LNCaP clone FGC (cell line): ENCODE measurements around the gene CBX1.
A peak's percentile ranks its signal among the peaks of the same experiment; 100 is the strongest.

Experiments
- DNase-seq: peaks from one replicate; pipeline ENCODE4 v3.0.0-alpha.2; 2011; ENCODE audit warnings: low read depth
- H3K4me3 ChIP-seq: 2 replicates; pipeline ENCODE4 v1.5.1; 2011; ENCODE audit warnings: mild to moderate bottlenecking, low read depth, low read length, control low read depth
- CTCF ChIP-seq: IDR thresholded peaks from 2 replicates; pipeline ENCODE4 v1.5.1; 2012; ENCODE audit warnings: mild to moderate bottlenecking; ENCODE audit not compliant: control insufficient read depth, insufficient read depth; ENCODE audit errors: extremely low read depth

The CBX1 gene

GRCh38 chr17:48144231-48144630 lies 43.0 kb upstream of the CBX1 start:
- H3K4me3 ChIP-seq = no peak overlapping the region
- DNase-seq = no peak
- TF ChIP-seq CTCF = no peak

GRCh38 chr17:48143629-48144028 lies 42.4 kb upstream of the CBX1 start:
- no peak overlapping the region for H3K4me3 ChIP-seq
- TF ChIP-seq CTCF = no peak
- DNase-seq = no peak

GRCh38 chr17:48139944-48140343 lies 38.7 kb upstream of the CBX1 start:
- no peak overlapping the region for H3K4me3 ChIP-seq
- DNase-seq = no peak
- no peak for TF ChIP-seq CTCF

GRCh38 chr17:48137656-48138055 lies 36.4 kb upstream of the CBX1 start:
- no peak overlapping the region for H3K4me3 ChIP-seq
- TF ChIP-seq CTCF = no peak
- no peak for DNase-seq

GRCh38 chr17:48134912-48135480 lies 33.7 kb upstream of the CBX1 start:
- DNase-seq = no peak
- TF ChIP-seq CTCF = no peak
- no peak overlapping the region for H3K4me3 ChIP-seq

GRCh38 chr17:48132385-48132784 lies 31.1 kb upstream of the CBX1 start:
- no peak overlapping the region for H3K4me3 ChIP-seq
- no peak for TF ChIP-seq CTCF
- no peak for DNase-seq

GRCh38 chr17:48131216-48131824 lies 30.0 kb upstream of the CBX1 start:
- DNase-seq = peak; percentile 33
- H3K4me3 ChIP-seq = no peak overlapping the region
- peak; percentile 89 for TF ChIP-seq CTCF
